Adrenal gland (tissue), 5 donors: ENCODE measurements around the gene DNAAF3.

Source experiments
- POLR2A ChIP-seq, 2 donors: fragments of 450-650 bp; IDR thresholded peaks; one replicate each; pipeline ENCODE4 v1.6.1; 2017; ENCODE audit warnings: antibody characterized with exemption in 2 of 2, mild to moderate bottlenecking in 2 of 2, moderate library complexity in 1 of 2
- TF ChIP-seq, protein P1 (sequence below), 6 experiments: fragments of 450-650 bp in 4 of 6; fragments of 200-600 bp in 2 of 6; sonication (generic) in 1 of 6; IDR thresholded peaks; 1 replicate in 5 of 6; 2 replicates in 1 of 6; pipeline versions ENCODE4 v1.5.1 to v1.8.0; 2016 to 2021; ENCODE audit warnings: antibody characterized with exemption in 6 of 6, mild to moderate bottlenecking in 2 of 6, moderate library complexity in 1 of 6
- donor health status: DM: no; HTN: no; CAD: no.

DNA sequence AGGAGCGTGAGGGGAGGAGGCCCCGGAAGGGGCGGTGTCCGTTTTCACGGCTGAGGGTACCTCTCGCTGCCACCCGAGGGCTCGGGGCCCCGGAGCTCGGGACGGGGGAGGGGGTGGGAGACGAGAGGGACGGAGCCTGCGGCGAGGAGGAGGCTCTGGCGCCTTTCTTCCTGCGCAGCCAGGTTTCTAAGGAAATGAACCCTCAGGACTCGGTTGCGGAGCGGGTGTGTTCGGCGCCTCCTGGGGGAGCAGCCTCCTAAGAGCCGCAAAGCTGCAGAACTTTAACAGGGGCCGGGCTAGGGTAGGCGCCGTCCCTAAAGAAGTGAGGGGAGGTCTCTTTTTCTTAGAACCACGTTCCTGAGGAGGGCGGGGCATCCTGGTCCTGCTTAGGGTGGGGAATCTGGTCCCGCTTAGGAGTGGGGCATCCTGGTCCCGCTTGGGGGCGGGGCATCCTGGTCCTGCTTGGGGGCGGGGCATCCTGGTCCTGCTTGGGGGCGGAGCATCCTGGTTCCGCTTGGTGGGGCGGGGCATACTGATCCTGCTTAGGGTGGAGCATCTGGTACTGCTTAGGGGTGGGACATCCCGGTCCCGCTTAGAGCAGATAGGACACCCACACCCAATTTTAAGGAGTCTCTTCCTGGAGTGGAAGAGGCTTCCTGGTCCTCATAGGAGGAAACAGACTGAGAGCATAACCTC is 7.4 kb upstream of the DNAAF3 start:
- TF ChIP-seq POLR2A (IDR thresholded peaks at IDR 0.05): no peak
- TF ChIP-seq, protein P1, sequence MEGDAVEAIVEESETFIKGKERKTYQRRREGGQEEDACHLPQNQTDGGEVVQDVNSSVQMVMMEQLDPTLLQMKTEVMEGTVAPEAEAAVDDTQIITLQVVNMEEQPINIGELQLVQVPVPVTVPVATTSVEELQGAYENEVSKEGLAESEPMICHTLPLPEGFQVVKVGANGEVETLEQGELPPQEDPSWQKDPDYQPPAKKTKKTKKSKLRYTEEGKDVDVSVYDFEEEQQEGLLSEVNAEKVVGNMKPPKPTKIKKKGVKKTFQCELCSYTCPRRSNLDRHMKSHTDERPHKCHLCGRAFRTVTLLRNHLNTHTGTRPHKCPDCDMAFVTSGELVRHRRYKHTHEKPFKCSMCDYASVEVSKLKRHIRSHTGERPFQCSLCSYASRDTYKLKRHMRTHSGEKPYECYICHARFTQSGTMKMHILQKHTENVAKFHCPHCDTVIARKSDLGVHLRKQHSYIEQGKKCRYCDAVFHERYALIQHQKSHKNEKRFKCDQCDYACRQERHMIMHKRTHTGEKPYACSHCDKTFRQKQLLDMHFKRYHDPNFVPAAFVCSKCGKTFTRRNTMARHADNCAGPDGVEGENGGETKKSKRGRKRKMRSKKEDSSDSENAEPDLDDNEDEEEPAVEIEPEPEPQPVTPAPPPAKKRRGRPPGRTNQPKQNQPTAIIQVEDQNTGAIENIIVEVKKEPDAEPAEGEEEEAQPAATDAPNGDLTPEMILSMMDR (IDR thresholded peaks at IDR 0.05): no peak
